ENCODE data around the gene TACR2. TPM values are rescaled to one million over a fixed set of nuclear protein-coding genes. Genes with fewer than 3 reads are reported as not detected.

The TACR2 gene
- total and polyA plus RNA-seq, 2 experiments from 2014 or later, result not detected

DNA sequence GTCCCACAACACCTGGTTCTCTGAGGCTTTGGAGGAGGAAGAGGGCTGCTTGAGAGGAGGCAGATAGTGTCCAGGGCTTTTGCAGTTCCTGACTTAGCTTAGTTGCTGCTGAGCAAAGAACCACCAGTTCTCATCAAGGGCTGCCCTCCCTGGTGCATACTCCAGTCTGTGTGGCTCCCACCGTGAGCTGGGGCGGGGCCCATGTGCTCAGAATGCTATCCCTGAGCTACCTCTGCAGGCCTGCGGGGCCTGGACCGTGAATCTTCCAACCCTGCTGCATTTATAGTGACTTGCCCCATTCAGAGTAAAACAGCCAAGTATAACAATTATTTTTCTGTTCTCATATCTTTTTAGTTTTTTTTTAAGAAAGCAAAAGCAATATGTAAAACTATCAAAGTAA lies 49.2 kb downstream of the TACR2 start:
- H3K4me1 Mint-ChIP-seq, result peaks cover 10% of the 10 kb centered on the region
- H3K36me3 Mint-ChIP-seq (ENCODE audit: low read depth), result peaks cover 69% of the 10 kb centered on the region
- H3K27ac Mint-ChIP-seq, result peak overlapping the region; percentile 60; the same call in 1 of the 2 replicates
- Histone ChIP-seq H3K4me2 (no peak overlapping the region), H3K27me3 (ENCODE audit: insufficient read depth) (no peaks in the 10 kb centered on the region), H3K79me2 (replicated peaks; ENCODE audit: insufficient read depth) (peaks cover 59% of the 10 kb centered on the region), H3F3A (replicated peaks; ENCODE audit: low read depth) (0 out of 2 replicates have a peak, but pooled peaks cover 8% of the 10 kb centered on the region), H3K4me3 (no peak overlapping the region), H2AFZ (no peak overlapping the region), H3K9me2 (ENCODE audit: insufficient read depth) (no peaks in the 10 kb centered on the region), H3K36me3 (ENCODE audit: insufficient read depth) (peaks cover 39% of the 10 kb centered on the region), H4K20me1 (replicated peaks; ENCODE audit: insufficient read depth) (peaks cover 17% of the 10 kb centered on the region), H3K27ac (ENCODE audit: low read depth) (peak overlapping the region; percentile 66; the same call in 1 of the 2 replicates), H3K4me1 (ENCODE audit: insufficient read depth) (no peaks in the 10 kb centered on the region; the same call in 1 of the 2 replicates)
- H3K4me3 Mint-ChIP-seq, result no peak overlapping the region
- no peak for TF ChIP-seq EZH2phosphoT487 (IDR thresholded peaks at IDR 0.05; ENCODE audit: unreplicated experiment)
- TF ChIP-seq ETS1 (IDR thresholded peaks at IDR 0.05), result no peak
- 0 out of 4 replicates have a peak, but pooled peaks of 1 of the 2 experiments have one; percentile 4 for TF ChIP-seq CTCF (conservative IDR thresholded peaks at IDR 0.05; ENCODE audit: low read depth in 2 of 2)
- no peak for TF ChIP-seq ZNF114 (CRISPR knock-in tag; IDR thresholded peaks at IDR 0.05)
- peak; percentile 92 for ATAC-seq
- DNase-seq (ENCODE audit: low spot score), result peak; percentile 42
- peaks cover 5% of the 10 kb centered on the region for H3K27me3 Mint-ChIP-seq (ENCODE audit: insufficient read depth, low read depth, poor library complexity)
- no peaks in the 10 kb centered on the region for H3K9me3 Mint-ChIP-seq

- 0 out of 2 replicates have a peak, but pooled peaks cover 8% of the 10 kb centered on the region for H3F3A ChIP-seq (replicated peaks; ENCODE audit: low read depth)
- Mint-ChIP-seq H3K9me3 (no peaks in the 10 kb centered on the region), H3K4me1 (peaks cover 10% of the 10 kb centered on the region), H3K4me3 (no peak overlapping the region), H3K27ac (no peak overlapping the region), H3K27me3 (ENCODE audit: insufficient read depth, low read depth, poor library complexity) (peaks cover 5% of the 10 kb centered on the region), H3K36me3 (ENCODE audit: low read depth) (peaks cover 64% of the 10 kb centered on the region)
- peaks cover 64% of the 10 kb centered on the region for H3K79me2 ChIP-seq (replicated peaks; ENCODE audit: insufficient read depth)
- TF ChIP-seq ZNF331 (CRISPR knock-in tag; IDR thresholded peaks at IDR 0.05; ENCODE audit: low read depth), result no peak
- TF ChIP-seq, protein P1, sequence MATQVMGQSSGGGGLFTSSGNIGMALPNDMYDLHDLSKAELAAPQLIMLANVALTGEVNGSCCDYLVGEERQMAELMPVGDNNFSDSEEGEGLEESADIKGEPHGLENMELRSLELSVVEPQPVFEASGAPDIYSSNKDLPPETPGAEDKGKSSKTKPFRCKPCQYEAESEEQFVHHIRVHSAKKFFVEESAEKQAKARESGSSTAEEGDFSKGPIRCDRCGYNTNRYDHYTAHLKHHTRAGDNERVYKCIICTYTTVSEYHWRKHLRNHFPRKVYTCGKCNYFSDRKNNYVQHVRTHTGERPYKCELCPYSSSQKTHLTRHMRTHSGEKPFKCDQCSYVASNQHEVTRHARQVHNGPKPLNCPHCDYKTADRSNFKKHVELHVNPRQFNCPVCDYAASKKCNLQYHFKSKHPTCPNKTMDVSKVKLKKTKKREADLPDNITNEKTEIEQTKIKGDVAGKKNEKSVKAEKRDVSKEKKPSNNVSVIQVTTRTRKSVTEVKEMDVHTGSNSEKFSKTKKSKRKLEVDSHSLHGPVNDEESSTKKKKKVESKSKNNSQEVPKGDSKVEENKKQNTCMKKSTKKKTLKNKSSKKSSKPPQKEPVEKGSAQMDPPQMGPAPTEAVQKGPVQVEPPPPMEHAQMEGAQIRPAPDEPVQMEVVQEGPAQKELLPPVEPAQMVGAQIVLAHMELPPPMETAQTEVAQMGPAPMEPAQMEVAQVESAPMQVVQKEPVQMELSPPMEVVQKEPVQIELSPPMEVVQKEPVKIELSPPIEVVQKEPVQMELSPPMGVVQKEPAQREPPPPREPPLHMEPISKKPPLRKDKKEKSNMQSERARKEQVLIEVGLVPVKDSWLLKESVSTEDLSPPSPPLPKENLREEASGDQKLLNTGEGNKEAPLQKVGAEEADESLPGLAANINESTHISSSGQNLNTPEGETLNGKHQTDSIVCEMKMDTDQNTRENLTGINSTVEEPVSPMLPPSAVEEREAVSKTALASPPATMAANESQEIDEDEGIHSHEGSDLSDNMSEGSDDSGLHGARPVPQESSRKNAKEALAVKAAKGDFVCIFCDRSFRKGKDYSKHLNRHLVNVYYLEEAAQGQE (IDR thresholded peaks at IDR 0.05; ENCODE audit: unreplicated experiment), result no peak
- no peak for TF ChIP-seq JUNB (IDR thresholded peaks at IDR 0.05; ENCODE audit: unreplicated experiment)
- H3K4me1 ChIP-seq (ENCODE audit: insufficient read depth), result no peaks in the 10 kb centered on the region; the same call in 1 of the 2 replicates
- no peak overlapping the region for H2AFZ ChIP-seq
- H3K36me3 ChIP-seq (ENCODE audit: insufficient read depth), result peaks cover 32% of the 10 kb centered on the region
- 0 out of 2 replicates have a peak overlapping the region, but pooled peaks have one; percentile 66 for H3K27ac ChIP-seq (ENCODE audit: low read depth)
- no peaks in the 10 kb centered on the region for H3K9me2 ChIP-seq (ENCODE audit: insufficient read depth)
- ATAC-seq (no peak), DNase-seq (ENCODE audit: low spot score) (no peak)
- H4K20me1 ChIP-seq (replicated peaks; ENCODE audit: insufficient read depth), result peaks cover 19% of the 10 kb centered on the region
- no peak overlapping the region for H3K4me3 ChIP-seq
- H3K27me3 ChIP-seq (ENCODE audit: insufficient read depth), result no peaks in the 10 kb centered on the region
- H3K4me2 ChIP-seq, result no peak overlapping the region
Observed at GRCh38 chr10:69366738-69367137, 50.0 kb downstream of the TACR2 start.

All from GM23338 (cell line).